Osteocyte (in vitro differentiated cells): ENCODE results near the gene TGFBI. TPM values are rescaled to one million over a fixed set of nuclear protein-coding genes. Genes with fewer than 3 reads are reported as not detected.

ENCODE experiments used
- DNase-seq: peaks from one replicate; pipeline ENCODE4 v3.0.0; 2021; ENCODE audit warnings: mixed read lengths; ENCODE audit not compliant: unreplicated experiment; ENCODE audit errors: extremely low spot score
- H3K27ac Mint-ChIP-seq: one replicate; pipeline ENCODE4 v1.8.0; 2021; ENCODE audit warnings: mild to moderate bottlenecking, mixed read lengths; ENCODE audit not compliant: unreplicated experiment
- H3K27me3 Mint-ChIP-seq: one replicate; pipeline ENCODE4 v1.8.0; 2021; ENCODE audit warnings: mixed read lengths; ENCODE audit not compliant: unreplicated experiment
- H3K36me3 Mint-ChIP-seq: one replicate; pipeline ENCODE4 v1.8.0; 2021; ENCODE audit warnings: mixed read lengths; ENCODE audit not compliant: unreplicated experiment
- H3K4me1 Mint-ChIP-seq: one replicate; pipeline ENCODE4 v1.8.0; 2021; ENCODE audit warnings: mixed read lengths; ENCODE audit not compliant: unreplicated experiment
- H3K4me3 Mint-ChIP-seq: one replicate; pipeline ENCODE4 v1.8.0; 2021; ENCODE audit warnings: mild to moderate bottlenecking, moderate library complexity, mixed read lengths; ENCODE audit not compliant: unreplicated experiment
- H3K9me3 Mint-ChIP-seq: one replicate; pipeline ENCODE4 v1.8.0; 2021; ENCODE audit warnings: mixed read lengths; ENCODE audit not compliant: unreplicated experiment
- total RNA-seq: library from RNA; stranded (reverse); gene quantifications from 2 replicates; pipeline ENCODE4 v1.2.1, GENCODE V29; 2021
- TF ChIP-seq, protein P1 (sequence below): fragments of 200-600 bp; sonication (generic); IDR thresholded peaks from 2 replicates; pipeline ENCODE4 v1.5.0; 2021; ENCODE audit warnings: antibody characterized with exemption, mild to moderate bottlenecking, moderate library complexity

Gene TGFBI
- total RNA-seq, 1 donor from 2014 or later: 267 TPM

DNA sequence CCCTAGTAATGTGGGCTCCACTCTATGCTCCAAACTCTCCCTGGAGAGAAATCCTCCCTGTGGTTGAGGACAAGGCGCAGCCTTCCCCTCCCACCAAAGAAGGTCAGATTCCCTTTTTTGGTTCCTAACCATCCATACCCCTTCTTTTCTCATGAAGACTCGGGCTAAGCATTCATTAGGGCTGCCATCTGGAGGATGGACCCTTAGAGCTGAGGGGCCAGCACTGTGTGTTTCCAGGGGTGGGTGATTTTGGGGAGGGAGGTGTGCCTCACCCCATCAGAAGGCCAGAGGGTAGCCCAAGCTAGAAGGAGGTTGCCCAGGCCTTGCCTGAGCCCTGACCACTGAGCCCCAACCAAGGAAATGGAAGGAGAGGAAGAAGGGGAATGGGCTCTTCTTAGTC lies 36.8 kb downstream of the TGFBI start:
- no peak for DNase-seq
- Mint-ChIP-seq H3K27me3 (no peaks in the 10 kb centered on the region), H3K36me3 (peaks cover 29% of the 10 kb centered on the region), H3K4me1 (peaks cover 6% of the 10 kb centered on the region), H3K27ac (no peak overlapping the region), H3K9me3 (peaks cover 10% of the 10 kb centered on the region), H3K4me3 (no peak overlapping the region)
- TF ChIP-seq, protein P1, sequence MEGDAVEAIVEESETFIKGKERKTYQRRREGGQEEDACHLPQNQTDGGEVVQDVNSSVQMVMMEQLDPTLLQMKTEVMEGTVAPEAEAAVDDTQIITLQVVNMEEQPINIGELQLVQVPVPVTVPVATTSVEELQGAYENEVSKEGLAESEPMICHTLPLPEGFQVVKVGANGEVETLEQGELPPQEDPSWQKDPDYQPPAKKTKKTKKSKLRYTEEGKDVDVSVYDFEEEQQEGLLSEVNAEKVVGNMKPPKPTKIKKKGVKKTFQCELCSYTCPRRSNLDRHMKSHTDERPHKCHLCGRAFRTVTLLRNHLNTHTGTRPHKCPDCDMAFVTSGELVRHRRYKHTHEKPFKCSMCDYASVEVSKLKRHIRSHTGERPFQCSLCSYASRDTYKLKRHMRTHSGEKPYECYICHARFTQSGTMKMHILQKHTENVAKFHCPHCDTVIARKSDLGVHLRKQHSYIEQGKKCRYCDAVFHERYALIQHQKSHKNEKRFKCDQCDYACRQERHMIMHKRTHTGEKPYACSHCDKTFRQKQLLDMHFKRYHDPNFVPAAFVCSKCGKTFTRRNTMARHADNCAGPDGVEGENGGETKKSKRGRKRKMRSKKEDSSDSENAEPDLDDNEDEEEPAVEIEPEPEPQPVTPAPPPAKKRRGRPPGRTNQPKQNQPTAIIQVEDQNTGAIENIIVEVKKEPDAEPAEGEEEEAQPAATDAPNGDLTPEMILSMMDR: no peak

DNA sequence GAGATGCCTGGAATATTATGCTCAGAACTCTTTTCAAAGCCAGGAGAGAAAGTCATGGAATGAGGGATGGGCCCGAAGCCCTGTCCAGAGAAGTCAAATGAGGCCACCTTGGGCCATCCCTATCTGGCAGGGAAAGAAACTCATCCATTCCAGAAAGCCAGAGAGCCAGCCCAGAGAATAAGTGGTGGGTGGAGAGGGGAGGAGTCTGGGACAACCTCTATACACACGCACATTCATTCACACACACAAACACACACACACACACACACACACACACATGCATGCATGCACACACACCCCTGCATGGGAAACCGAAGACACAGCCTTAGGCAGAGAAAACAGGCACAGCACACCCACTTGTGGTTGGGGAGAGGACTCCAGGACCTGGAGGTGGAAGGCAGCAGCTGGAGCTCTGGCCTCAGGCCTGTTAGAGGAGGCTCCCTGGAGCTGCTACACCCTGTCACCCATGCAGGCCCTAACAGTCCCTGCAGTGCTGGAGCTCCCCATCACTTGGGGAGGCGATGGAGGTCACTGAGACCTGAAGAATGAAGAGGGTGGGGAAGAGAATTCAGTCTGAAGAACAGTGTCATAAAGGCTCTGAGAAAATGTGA lies 38.0 kb downstream of the TGFBI start:
- no peak overlapping the region for H3K4me3 Mint-ChIP-seq
- TF ChIP-seq, protein P1: no peak
- H3K27ac Mint-ChIP-seq: peak overlapping the region; percentile 24
- no peaks in the 10 kb centered on the region for H3K27me3 Mint-ChIP-seq
- DNase-seq: no peak
- H3K36me3 Mint-ChIP-seq: peaks cover 20% of the 10 kb centered on the region
- H3K9me3 Mint-ChIP-seq: peaks cover 10% of the 10 kb centered on the region
- peaks cover 10% of the 10 kb centered on the region for H3K4me1 Mint-ChIP-seq

DNA sequence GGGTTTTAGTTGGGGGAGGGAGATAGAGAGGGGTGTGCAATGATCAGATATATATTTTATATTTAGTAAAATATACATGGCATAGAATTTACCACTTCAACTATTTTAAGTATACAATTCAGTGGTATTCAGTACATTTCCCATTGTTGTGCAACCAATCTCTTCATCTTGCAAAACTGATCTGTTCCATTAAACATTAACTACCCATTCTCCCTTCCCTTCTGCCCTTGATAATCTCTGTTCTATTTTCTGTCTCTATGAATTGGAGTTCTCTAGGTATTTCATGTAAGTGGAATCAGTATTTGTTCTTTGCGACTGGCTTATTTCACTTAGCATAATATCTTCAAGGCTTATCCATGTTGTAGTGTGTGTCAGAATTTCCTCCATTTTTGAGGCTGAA lies 38.6 kb downstream of the TGFBI start:
- H3K27me3 Mint-ChIP-seq: no peaks in the 10 kb centered on the region
- DNase-seq: no peak
- peaks cover 10% of the 10 kb centered on the region for H3K4me1 Mint-ChIP-seq
- no peak overlapping the region for H3K27ac Mint-ChIP-seq
- TF ChIP-seq, protein P1: no peak
- H3K9me3 Mint-ChIP-seq: peaks cover 10% of the 10 kb centered on the region
- H3K36me3 Mint-ChIP-seq: peaks cover 16% of the 10 kb centered on the region
- no peak overlapping the region for H3K4me3 Mint-ChIP-seq

DNA sequence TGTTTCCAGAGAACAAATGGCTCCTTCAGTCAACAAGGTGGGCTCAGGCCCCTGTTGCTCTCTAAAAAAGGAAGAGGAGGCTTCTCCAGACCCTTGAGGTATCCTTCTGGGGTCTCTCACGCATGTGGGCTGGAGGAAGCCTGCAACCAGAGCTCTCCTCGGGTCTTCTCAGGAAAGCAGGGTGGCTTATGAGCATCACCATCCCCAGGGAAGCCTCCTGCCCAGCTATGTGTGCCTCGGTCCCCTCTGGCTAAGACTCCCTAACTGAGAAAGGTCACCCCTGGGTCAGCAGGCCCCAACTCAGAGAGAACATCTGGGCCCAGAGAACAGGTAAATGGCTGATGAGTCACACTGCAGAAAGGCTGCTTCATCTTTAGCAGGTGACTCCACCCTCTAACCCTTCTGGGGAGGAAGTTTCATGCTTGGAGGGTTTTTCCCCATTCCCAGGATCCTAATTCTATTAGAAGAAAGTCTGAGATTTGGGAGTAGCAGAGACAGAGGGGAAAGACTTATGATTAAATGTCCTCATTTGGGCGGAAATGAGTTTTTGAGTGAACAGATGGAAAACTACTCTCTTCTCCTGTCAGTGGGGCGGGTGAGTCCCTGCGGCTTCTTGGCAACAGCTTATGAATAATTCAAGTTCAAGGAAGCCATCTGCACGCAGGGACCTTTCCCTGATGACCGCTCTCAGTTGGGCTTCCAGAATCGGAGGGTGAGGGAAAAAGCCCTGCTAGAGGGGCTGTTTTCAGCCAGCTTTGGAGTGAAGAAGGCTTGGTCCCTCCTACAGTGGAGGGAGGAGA lies 41.9 kb downstream of the TGFBI start:
- Mint-ChIP-seq H3K4me1 (peaks cover 12% of the 10 kb centered on the region), H3K27ac (no peak overlapping the region), H3K36me3 (peaks cover 7% of the 10 kb centered on the region), H3K27me3 (no peaks in the 10 kb centered on the region), H3K4me3 (no peak overlapping the region), H3K9me3 (peaks cover 10% of the 10 kb centered on the region)
- TF ChIP-seq, protein P1: no peak
- no peak for DNase-seq
